Measurements from ENCODE around the gene AP5B1. TPM values are rescaled to one million over a fixed set of nuclear protein-coding genes. Genes with fewer than 3 reads are reported as not detected.
A peak's percentile ranks its signal among the peaks of the same experiment; 100 is the strongest.

AP5B1 gene
- total and polyA plus RNA-seq, 2 experiments from 2014 or later, result 3.1 to 16.1 TPM

- Histone ChIP-seq H3K27me3 (ENCODE audit: insufficient read depth) (peaks cover 35% of the 10 kb centered on the region), H3F3A (replicated peaks; ENCODE audit: low read depth) (0 out of 2 replicates have a peak, but pooled peaks cover 5% of the 10 kb centered on the region), H3K4me2 (peak overlapping the region; percentile 83), H3K4me1 (ENCODE audit: insufficient read depth) (no peaks in the 10 kb centered on the region; the same call in 1 of the 2 replicates), H3K79me2 (replicated peaks; ENCODE audit: insufficient read depth) (no peaks in the 10 kb centered on the region), H3K36me3 (ENCODE audit: insufficient read depth) (no peaks in the 10 kb centered on the region), H4K20me1 (replicated peaks; ENCODE audit: insufficient read depth) (no peaks in the 10 kb centered on the region), H3K9me2 (ENCODE audit: insufficient read depth) (no peaks in the 10 kb centered on the region), H3K27ac (ENCODE audit: low read depth) (no peak overlapping the region), H3K4me3 (peak overlapping the region; percentile 71), H2AFZ (no peak overlapping the region)
- Mint-ChIP-seq H3K9me3 (no peaks in the 10 kb centered on the region; the same call in 2 of the 3 replicates), H3K4me1 (peaks cover 12% of the 10 kb centered on the region), H3K27me3 (ENCODE audit: insufficient read depth, low read depth, poor library complexity) (peaks cover 34% of the 10 kb centered on the region), H3K36me3 (ENCODE audit: low read depth) (peaks cover 3% of the 10 kb centered on the region; the same call in 1 of the 3 replicates), H3K27ac (no peak overlapping the region), H3K4me3 (peak overlapping the region; percentile 83; the same call in 1 of the 3 replicates)
- DNase-seq (ENCODE audit: low spot score) (no peak), ATAC-seq (peak; percentile 2; the same call in 2 of the 3 replicates)
- TF ChIP-seq NANOG (IDR thresholded peaks at IDR 0.05; ENCODE audit: borderline replicate concordance) (no peak), CREB1 (CRISPR knock-in tag; IDR thresholded peaks at IDR 0.05; ENCODE audit: low read depth) (no peak), EZH2phosphoT487 (IDR thresholded peaks at IDR 0.05; ENCODE audit: unreplicated experiment) (no peak), POLR2AphosphoS5 (IDR thresholded peaks at IDR 0.05; ENCODE audit: low read depth) (no peak), ZNF331 (CRISPR knock-in tag; IDR thresholded peaks at IDR 0.05; ENCODE audit: low read depth) (no peak), ZNF462 (CRISPR knock-in tag; IDR thresholded peaks at IDR 0.05) (no peak), STAT1 (IDR thresholded peaks at IDR 0.05; ENCODE audit: unreplicated experiment) (no peak), JUNB (IDR thresholded peaks at IDR 0.05; ENCODE audit: unreplicated experiment) (no peak), ZNF114 (CRISPR knock-in tag; IDR thresholded peaks at IDR 0.05) (no peak), CTCF (conservative IDR thresholded peaks at IDR 0.05; ENCODE audit: low read depth in 2 of 2) (no peak), EZH2 (IDR thresholded peaks at IDR 0.05; ENCODE audit: low read depth, unreplicated experiment) (no peak)
- TF ChIP-seq, protein P1, sequence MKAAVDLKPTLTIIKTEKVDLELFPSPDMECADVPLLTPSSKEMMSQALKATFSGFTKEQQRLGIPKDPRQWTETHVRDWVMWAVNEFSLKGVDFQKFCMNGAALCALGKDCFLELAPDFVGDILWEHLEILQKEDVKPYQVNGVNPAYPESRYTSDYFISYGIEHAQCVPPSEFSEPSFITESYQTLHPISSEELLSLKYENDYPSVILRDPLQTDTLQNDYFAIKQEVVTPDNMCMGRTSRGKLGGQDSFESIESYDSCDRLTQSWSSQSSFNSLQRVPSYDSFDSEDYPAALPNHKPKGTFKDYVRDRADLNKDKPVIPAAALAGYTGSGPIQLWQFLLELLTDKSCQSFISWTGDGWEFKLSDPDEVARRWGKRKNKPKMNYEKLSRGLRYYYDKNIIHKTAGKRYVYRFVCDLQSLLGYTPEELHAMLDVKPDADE (IDR thresholded peaks at IDR 0.05), result no peak
- TF ChIP-seq, protein P2, sequence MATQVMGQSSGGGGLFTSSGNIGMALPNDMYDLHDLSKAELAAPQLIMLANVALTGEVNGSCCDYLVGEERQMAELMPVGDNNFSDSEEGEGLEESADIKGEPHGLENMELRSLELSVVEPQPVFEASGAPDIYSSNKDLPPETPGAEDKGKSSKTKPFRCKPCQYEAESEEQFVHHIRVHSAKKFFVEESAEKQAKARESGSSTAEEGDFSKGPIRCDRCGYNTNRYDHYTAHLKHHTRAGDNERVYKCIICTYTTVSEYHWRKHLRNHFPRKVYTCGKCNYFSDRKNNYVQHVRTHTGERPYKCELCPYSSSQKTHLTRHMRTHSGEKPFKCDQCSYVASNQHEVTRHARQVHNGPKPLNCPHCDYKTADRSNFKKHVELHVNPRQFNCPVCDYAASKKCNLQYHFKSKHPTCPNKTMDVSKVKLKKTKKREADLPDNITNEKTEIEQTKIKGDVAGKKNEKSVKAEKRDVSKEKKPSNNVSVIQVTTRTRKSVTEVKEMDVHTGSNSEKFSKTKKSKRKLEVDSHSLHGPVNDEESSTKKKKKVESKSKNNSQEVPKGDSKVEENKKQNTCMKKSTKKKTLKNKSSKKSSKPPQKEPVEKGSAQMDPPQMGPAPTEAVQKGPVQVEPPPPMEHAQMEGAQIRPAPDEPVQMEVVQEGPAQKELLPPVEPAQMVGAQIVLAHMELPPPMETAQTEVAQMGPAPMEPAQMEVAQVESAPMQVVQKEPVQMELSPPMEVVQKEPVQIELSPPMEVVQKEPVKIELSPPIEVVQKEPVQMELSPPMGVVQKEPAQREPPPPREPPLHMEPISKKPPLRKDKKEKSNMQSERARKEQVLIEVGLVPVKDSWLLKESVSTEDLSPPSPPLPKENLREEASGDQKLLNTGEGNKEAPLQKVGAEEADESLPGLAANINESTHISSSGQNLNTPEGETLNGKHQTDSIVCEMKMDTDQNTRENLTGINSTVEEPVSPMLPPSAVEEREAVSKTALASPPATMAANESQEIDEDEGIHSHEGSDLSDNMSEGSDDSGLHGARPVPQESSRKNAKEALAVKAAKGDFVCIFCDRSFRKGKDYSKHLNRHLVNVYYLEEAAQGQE (IDR thresholded peaks at IDR 0.05; ENCODE audit: unreplicated experiment), result no peak
Observed at GRCh38 chr11:65779669-65779918, 1.2 kb downstream of the AP5B1 start.

Data from GM23338 (cell line).